Measurements from ENCODE around the gene RCOR2.

Gene RCOR2

GRCh38 chr11:63913866-63914830, 2.8 kb downstream of the RCOR2 start:
- no peak overlapping the region for H3K4me3 ChIP-seq (ENCODE audit: low read depth, low read length)
- no peak for DNase-seq (ENCODE audit: low read depth, low spot score)
- TF ChIP-seq CTCF (IDR thresholded peaks at IDR 0.05; ENCODE audit: insufficient read depth, low read length, missing control alignments): no peak
- ChIA-PET POLR2A (interaction anchor here (0.6 kb wide), 1 partner anchor 12 kb away, joined by 4 read pairs; no protein-coding TSS in a partner anchor), CTCF (interaction anchor here (0.9 to 10.4 kb wide), 7 partner anchors 8 to 77 kb away, joined by 3 to 47 read pairs (median 4); partner anchors contain the start of gene MARK2)

GRCh38 chr11:63912678-63913077, 4.3 kb downstream of the RCOR2 start:
- no peak for TF ChIP-seq CTCF (IDR thresholded peaks at IDR 0.05; ENCODE audit: insufficient read depth, low read length, missing control alignments)
- CTCF ChIA-PET: interaction anchor here (1.3 to 10.4 kb wide), 2 partner anchors 8 to 75 kb away, joined by 5 to 47 read pairs; partner anchors contain the start of gene MARK2
- no peak overlapping the region for H3K4me3 ChIP-seq (ENCODE audit: low read depth, low read length)
- POLR2A ChIA-PET: no interaction called here
- DNase-seq (ENCODE audit: low read depth, low spot score): no peak

- ChIA-PET CTCF (no interaction called here), POLR2A (no interaction called here)
- TF ChIP-seq CTCF (IDR thresholded peaks at IDR 0.05; ENCODE audit: insufficient read depth, low read length, missing control alignments): no peak
- no peak for DNase-seq (ENCODE audit: low read depth, low spot score)
- H3K4me3 ChIP-seq (ENCODE audit: low read depth, low read length): no peak overlapping the region
Observed at GRCh38 chr11:63911876-63912275, 5.1 kb downstream of the RCOR2 start.

- ChIA-PET CTCF (interaction anchor here (0.8 to 0.9 kb wide), 2 partner anchors 34 to 74 kb away, joined by 3 to 6 read pairs; no protein-coding TSS in a partner anchor), POLR2A (no interaction called here)
- no peak for DNase-seq (ENCODE audit: low read depth, low spot score)
Observed at GRCh38 chr11:63911440-63911839, 5.5 kb downstream of the RCOR2 start.

GRCh38 chr11:63910675-63911074, 6.3 kb downstream of the RCOR2 start:
- no peak for DNase-seq (ENCODE audit: low read depth, low spot score)
- POLR2A ChIA-PET: no interaction called here
- CTCF ChIA-PET: interaction anchor here (0.8 to 0.9 kb wide), 2 partner anchors 35 to 73 kb away, joined by 3 to 6 read pairs; no protein-coding TSS in a partner anchor

More at GRCh38 chr11:63911440-63911839, 5.5 kb downstream of the RCOR2 start:
- H3K4me3 ChIP-seq (ENCODE audit: low read depth, low read length): no peak overlapping the region
- no peak for TF ChIP-seq CTCF (IDR thresholded peaks at IDR 0.05; ENCODE audit: insufficient read depth, low read length, missing control alignments)

More at GRCh38 chr11:63910675-63911074, 6.3 kb downstream of the RCOR2 start:
- no peak for TF ChIP-seq CTCF (IDR thresholded peaks at IDR 0.05; ENCODE audit: insufficient read depth, low read length, missing control alignments)
- H3K4me3 ChIP-seq (ENCODE audit: low read depth, low read length): no peak overlapping the region
